OCI-LY1 (cell line): Measurements from ENCODE around the gene SYNDIG1.

ENCODE experiments used
- EZH2 ChIP-seq: fragments of 200-600 bp; sonication (generic), shearing (Covaris generic); IDR thresholded peaks from 2 replicates; pipeline ENCODE4 v1.8.0; 2017; ENCODE audit warnings: borderline replicate concordance, mixed run types, mild to moderate bottlenecking, antibody characterized with exemption, low read length, moderate library complexity, mixed read lengths
- TF ChIP-seq, protein P1 (sequence below): fragments of 200-600 bp; sonication (generic), shearing (Covaris generic); IDR thresholded peaks from 2 replicates; pipeline ENCODE4 v1.5.1; 2017; ENCODE audit warnings: mild to moderate bottlenecking, antibody characterized with exemption, low read length, moderate library complexity, mixed read lengths

- TF ChIP-seq, protein P1, sequence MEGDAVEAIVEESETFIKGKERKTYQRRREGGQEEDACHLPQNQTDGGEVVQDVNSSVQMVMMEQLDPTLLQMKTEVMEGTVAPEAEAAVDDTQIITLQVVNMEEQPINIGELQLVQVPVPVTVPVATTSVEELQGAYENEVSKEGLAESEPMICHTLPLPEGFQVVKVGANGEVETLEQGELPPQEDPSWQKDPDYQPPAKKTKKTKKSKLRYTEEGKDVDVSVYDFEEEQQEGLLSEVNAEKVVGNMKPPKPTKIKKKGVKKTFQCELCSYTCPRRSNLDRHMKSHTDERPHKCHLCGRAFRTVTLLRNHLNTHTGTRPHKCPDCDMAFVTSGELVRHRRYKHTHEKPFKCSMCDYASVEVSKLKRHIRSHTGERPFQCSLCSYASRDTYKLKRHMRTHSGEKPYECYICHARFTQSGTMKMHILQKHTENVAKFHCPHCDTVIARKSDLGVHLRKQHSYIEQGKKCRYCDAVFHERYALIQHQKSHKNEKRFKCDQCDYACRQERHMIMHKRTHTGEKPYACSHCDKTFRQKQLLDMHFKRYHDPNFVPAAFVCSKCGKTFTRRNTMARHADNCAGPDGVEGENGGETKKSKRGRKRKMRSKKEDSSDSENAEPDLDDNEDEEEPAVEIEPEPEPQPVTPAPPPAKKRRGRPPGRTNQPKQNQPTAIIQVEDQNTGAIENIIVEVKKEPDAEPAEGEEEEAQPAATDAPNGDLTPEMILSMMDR, result no peak
- TF ChIP-seq EZH2, result no peak
Observed at GRCh38 chr20:24449026-24449720, 20.3 kb upstream of the SYNDIG1 start.
